GM23338 (cell line): Measurements from ENCODE around the gene ADAMTS18. TPM values are rescaled to one million over a fixed set of nuclear protein-coding genes. Genes with fewer than 3 reads are reported as not detected.

Source experiments
- ATAC-seq: fragments of 200-7000 bp; cut with Tn5 transposase; 3 replicates; pipeline ENCODE4 v1.9.1; 2020
- DNase-seq: peaks from one replicate; pipeline ENCODE4 v3.0.0-alpha.2; 2015; ENCODE audit warnings: low spot score
- H2AFZ ChIP-seq: fragments of 200-600 bp; sonication (generic); 2 replicates; pipeline ENCODE4 v1.8.0; 2016; ENCODE audit warnings: antibody characterized with exemption, mild to moderate bottlenecking, moderate library complexity
- H3F3A ChIP-seq: fragments of 200-600 bp; sonication (generic); replicated peaks from 2 replicates; pipeline ENCODE4 v1.8.0; 2017; ENCODE audit warnings: antibody characterized with exemption, mixed run types, low read depth
- H3K27ac ChIP-seq: fragments of 200-600 bp; sonication (generic); 2 replicates; pipeline ENCODE4 v1.6.1; 2016; ENCODE audit warnings: low read depth
- H3K27me3 ChIP-seq: fragments of 200-600 bp; sonication (generic); 2 replicates; pipeline ENCODE4 v1.8.0; 2016; ENCODE audit warnings: mild to moderate bottlenecking, mixed run types, moderate library complexity; ENCODE audit not compliant: insufficient read depth
- H3K36me3 ChIP-seq: fragments of 200-600 bp; sonication (generic); 2 replicates; pipeline ENCODE4 v1.8.0; 2016; ENCODE audit warnings: mild to moderate bottlenecking; ENCODE audit not compliant: insufficient read depth
- H3K4me1 ChIP-seq: fragments of 200-600 bp; sonication (generic); 2 replicates; pipeline ENCODE4 v1.8.0; 2016; ENCODE audit warnings: mild to moderate bottlenecking, moderate library complexity; ENCODE audit not compliant: insufficient read depth
- H3K4me2 ChIP-seq: fragments of 200-600 bp; sonication (generic); 2 replicates; pipeline ENCODE4 v1.7.1; 2017; ENCODE audit warnings: mixed run types
- H3K4me3 ChIP-seq: fragments of 200-600 bp; sonication (generic); 2 replicates; pipeline ENCODE4 v1.6.1; 2016; ENCODE audit warnings: mixed run types
- H3K79me2 ChIP-seq: fragments of 200-600 bp; sonication (generic); replicated peaks from 2 replicates; pipeline ENCODE4 v1.8.0; 2017; ENCODE audit warnings: mild to moderate bottlenecking; ENCODE audit not compliant: insufficient read depth
- H3K9me2 ChIP-seq: fragments of 200-600 bp; sonication (generic); 2 replicates; pipeline ENCODE4 v1.8.0; 2017; ENCODE audit not compliant: insufficient read depth
- H4K20me1 ChIP-seq: fragments of 200-600 bp; sonication (generic); replicated peaks from 2 replicates; pipeline ENCODE4 v1.8.0; 2017; ENCODE audit warnings: mild to moderate bottlenecking; ENCODE audit not compliant: insufficient read depth
- H3K27ac Mint-ChIP-seq: 2 replicates; pipeline ENCODE4 v1.8.0; 2020; ENCODE audit warnings: inconsistent platforms, mild to moderate bottlenecking, moderate library complexity, mixed read lengths
- H3K27me3 Mint-ChIP-seq: 3 replicates; pipeline ENCODE4 v1.8.0; 2022; ENCODE audit warnings: low read depth, mild to moderate bottlenecking, moderate library complexity, mixed read lengths, inconsistent platforms; ENCODE audit not compliant: insufficient read depth, poor library complexity
- H3K36me3 Mint-ChIP-seq: 3 replicates; pipeline ENCODE4 v1.8.0; 2021; ENCODE audit warnings: low read depth, mild to moderate bottlenecking, inconsistent platforms, moderate library complexity, mixed read lengths
- H3K4me1 Mint-ChIP-seq: 3 replicates; pipeline ENCODE4 v1.8.0; 2020; ENCODE audit warnings: mild to moderate bottlenecking, inconsistent platforms, mixed read lengths
- H3K4me3 Mint-ChIP-seq: 3 replicates; pipeline ENCODE4 v1.8.0; 2021; ENCODE audit warnings: moderate library complexity, mild to moderate bottlenecking, inconsistent platforms, mixed read lengths
- H3K9me3 Mint-ChIP-seq: 3 replicates; pipeline ENCODE4 v1.8.0; 2020; ENCODE audit warnings: moderate library complexity, mild to moderate bottlenecking, inconsistent platforms, mixed read lengths
- CREB1 ChIP-seq: fragments of 250-450 bp; sonication (Bioruptor Pico); IDR thresholded peaks from 2 replicates; pipeline ENCODE4 v1.5.0; 2020; ENCODE audit warnings: low read depth, mild to moderate bottlenecking, moderate library complexity
- CTCF ChIP-seq, 2 experiments: fragments of 200-600 bp in 1 of 2; sonication (generic) in 1 of 2; conservative IDR thresholded peaks; 2 replicates each; pipeline versions ENCODE4 v1.5.1 to v1.6.1; 2016 to 2017; ENCODE audit warnings: antibody characterized with exemption in 2 of 2, low read depth in 2 of 2, mild to moderate bottlenecking in 2 of 2, moderate library complexity in 1 of 2
- EZH2phosphoT487 ChIP-seq: fragments of 200-600 bp; sonication (generic); IDR thresholded peaks from one replicate; pipeline ENCODE4 v1.8.1; 2018; ENCODE audit warnings: antibody characterized with exemption; ENCODE audit not compliant: unreplicated experiment
- JUNB ChIP-seq: IDR thresholded peaks from one replicate; pipeline ENCODE4 v1.6.1; 2016; ENCODE audit warnings: antibody characterized with exemption; ENCODE audit not compliant: unreplicated experiment
- NANOG ChIP-seq: IDR thresholded peaks from 2 replicates; pipeline ENCODE4 v1.6.1; 2016; ENCODE audit warnings: antibody characterized with exemption, borderline replicate concordance
- POLR2AphosphoS5 ChIP-seq: IDR thresholded peaks from 2 replicates; pipeline ENCODE4 v1.6.1; 2016; ENCODE audit warnings: antibody characterized with exemption, low read depth
- STAT1 ChIP-seq: IDR thresholded peaks from one replicate; pipeline ENCODE4 v1.6.1; 2016; ENCODE audit warnings: antibody characterized with exemption; ENCODE audit not compliant: unreplicated experiment
- ZNF114 ChIP-seq: fragments of 250-450 bp; sonication (Bioruptor Pico); IDR thresholded peaks from 2 replicates; pipeline ENCODE4 v1.5.0; 2020; ENCODE audit warnings: mild to moderate bottlenecking, moderate library complexity
- ZNF331 ChIP-seq: fragments of 250-450 bp; sonication (Bioruptor Pico); IDR thresholded peaks from 2 replicates; pipeline ENCODE4 v1.5.0; 2020; ENCODE audit warnings: low read depth, mild to moderate bottlenecking, moderate library complexity
- polyA plus RNA-seq: library from polyadenylated mRNA; unstranded; fragments of >200 nt; fragmentation: Nextera tagmentation; extraction: Ambion mirVana; gene quantifications from 2 replicates; pipeline ENCODE4 v1.2.1, GENCODE V29; 2016
- total RNA-seq: library from RNA; depleted of rRNA; stranded (reverse); fragments of >200 nt; shearing (Covaris generic); gene quantifications from 2 replicates; pipeline ENCODE4 v1.2.3, GENCODE V29; 2014
- TF ChIP-seq, protein P1 (sequence below): IDR thresholded peaks from one replicate; pipeline ENCODE4 v1.6.1; 2018; ENCODE audit warnings: antibody characterized with exemption; ENCODE audit not compliant: unreplicated experiment

Gene ADAMTS18
- total and polyA plus RNA-seq, 2 experiments from 2014 or later = 0.15 to 0.90 TPM

DNA sequence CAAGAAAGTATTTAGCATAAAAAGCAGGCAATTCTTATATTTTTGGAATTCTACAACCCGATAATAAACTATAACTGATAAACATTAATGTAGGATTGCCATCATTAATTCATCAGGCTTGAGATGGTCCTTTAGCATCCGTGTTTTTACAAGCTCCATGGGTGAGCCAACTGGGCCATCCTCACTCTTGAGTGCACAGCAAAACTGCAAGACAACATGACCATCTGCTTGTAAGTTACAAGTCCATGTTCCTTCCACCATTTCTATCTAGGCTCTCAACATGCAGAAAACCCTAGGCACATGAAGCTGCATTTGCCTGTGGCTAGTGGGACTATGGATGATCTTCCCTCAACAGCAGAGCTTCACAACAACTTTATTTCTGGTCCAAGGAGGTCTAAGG, 40.1 kb downstream of the ADAMTS18 start (continued):
- no peak for TF ChIP-seq CTCF (conservative IDR thresholded peaks at IDR 0.05; ENCODE audit: low read depth in 2 of 2)
- no peak for TF ChIP-seq ZNF331
- TF ChIP-seq, protein P1, sequence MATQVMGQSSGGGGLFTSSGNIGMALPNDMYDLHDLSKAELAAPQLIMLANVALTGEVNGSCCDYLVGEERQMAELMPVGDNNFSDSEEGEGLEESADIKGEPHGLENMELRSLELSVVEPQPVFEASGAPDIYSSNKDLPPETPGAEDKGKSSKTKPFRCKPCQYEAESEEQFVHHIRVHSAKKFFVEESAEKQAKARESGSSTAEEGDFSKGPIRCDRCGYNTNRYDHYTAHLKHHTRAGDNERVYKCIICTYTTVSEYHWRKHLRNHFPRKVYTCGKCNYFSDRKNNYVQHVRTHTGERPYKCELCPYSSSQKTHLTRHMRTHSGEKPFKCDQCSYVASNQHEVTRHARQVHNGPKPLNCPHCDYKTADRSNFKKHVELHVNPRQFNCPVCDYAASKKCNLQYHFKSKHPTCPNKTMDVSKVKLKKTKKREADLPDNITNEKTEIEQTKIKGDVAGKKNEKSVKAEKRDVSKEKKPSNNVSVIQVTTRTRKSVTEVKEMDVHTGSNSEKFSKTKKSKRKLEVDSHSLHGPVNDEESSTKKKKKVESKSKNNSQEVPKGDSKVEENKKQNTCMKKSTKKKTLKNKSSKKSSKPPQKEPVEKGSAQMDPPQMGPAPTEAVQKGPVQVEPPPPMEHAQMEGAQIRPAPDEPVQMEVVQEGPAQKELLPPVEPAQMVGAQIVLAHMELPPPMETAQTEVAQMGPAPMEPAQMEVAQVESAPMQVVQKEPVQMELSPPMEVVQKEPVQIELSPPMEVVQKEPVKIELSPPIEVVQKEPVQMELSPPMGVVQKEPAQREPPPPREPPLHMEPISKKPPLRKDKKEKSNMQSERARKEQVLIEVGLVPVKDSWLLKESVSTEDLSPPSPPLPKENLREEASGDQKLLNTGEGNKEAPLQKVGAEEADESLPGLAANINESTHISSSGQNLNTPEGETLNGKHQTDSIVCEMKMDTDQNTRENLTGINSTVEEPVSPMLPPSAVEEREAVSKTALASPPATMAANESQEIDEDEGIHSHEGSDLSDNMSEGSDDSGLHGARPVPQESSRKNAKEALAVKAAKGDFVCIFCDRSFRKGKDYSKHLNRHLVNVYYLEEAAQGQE = no peak
- no peak for TF ChIP-seq STAT1
- no peak for TF ChIP-seq CREB1 (CRISPR knock-in tag)
- TF ChIP-seq ZNF114 (CRISPR knock-in tag) = no peak

DNA sequence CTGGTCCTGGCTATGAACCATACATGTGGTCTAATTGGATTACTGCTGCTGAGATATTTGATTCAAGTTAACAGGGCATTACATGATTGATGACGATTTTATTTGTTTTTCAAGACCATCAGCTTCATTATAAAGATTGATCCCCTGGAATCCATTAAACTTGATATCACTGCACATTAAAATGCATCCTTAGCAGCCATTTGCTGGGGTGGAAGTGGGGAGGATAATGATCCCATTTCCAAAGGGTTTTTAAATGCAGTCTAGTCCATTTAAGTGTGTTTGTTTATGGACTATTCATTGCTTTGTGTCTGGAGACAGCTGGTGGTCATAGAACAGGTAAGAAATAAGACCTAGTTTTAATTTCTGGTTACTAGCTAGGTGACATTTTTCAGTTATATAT, 40.9 kb downstream of the ADAMTS18 start:
- Mint-ChIP-seq H3K4me1 (peaks cover 33% of the 10 kb centered on the region), H3K4me3 (no peak overlapping the region), H3K9me3 (no peaks in the 10 kb centered on the region; the same call in 2 of the 3 replicates), H3K27ac (no peak overlapping the region), H3K36me3 (no peaks in the 10 kb centered on the region), H3K27me3 (no peaks in the 10 kb centered on the region)
- Histone ChIP-seq H3K27me3 (no peaks in the 10 kb centered on the region), H4K20me1 (no peaks in the 10 kb centered on the region), H2AFZ (no peak overlapping the region), H3K9me2 (0 out of 2 replicates have a peak, but pooled peaks cover 10% of the 10 kb centered on the region), H3K27ac (no peak overlapping the region), H3K36me3 (no peaks in the 10 kb centered on the region), H3K4me1 (peaks cover 6% of the 10 kb centered on the region), H3F3A (no peaks in the 10 kb centered on the region), H3K4me3 (no peak overlapping the region), H3K4me2 (no peak overlapping the region), H3K79me2 (no peaks in the 10 kb centered on the region)
- ATAC-seq = no peak
- DNase-seq = no peak
- TF ChIP-seq CTCF (conservative IDR thresholded peaks at IDR 0.05; ENCODE audit: low read depth in 2 of 2) (no peak), CREB1 (CRISPR knock-in tag) (no peak), NANOG (no peak), POLR2AphosphoS5 (no peak), JUNB (no peak), EZH2phosphoT487 (no peak)
- TF ChIP-seq, protein P1 = no peak
